Right lobe of liver (tissue), 6 donors: Measurements from ENCODE around the gene GLRX5. TPM values are rescaled to one million over a fixed set of nuclear protein-coding genes. Genes with fewer than 3 reads are reported as not detected.

Source experiments
- ATAC-seq, 4 donors: fragments of 200-7000 bp; cut with Tn5 transposase; one replicate each; pipeline ENCODE4 v1.9.1; 2020; ENCODE audit warnings: mild to moderate bottlenecking in 4 of 4, moderate library complexity in 4 of 4
- DNase-seq, 3 donors: peaks; one replicate each; pipeline ENCODE4 v3.0.0-alpha.2; 2020
- H3K27ac ChIP-seq, 3 donors: fragments of 200-600 bp; one replicate each; pipeline ENCODE4 v1.8.0; 2022
- H3K27me3 ChIP-seq, 2 donors: fragments of 200-600 bp; one replicate each; pipeline ENCODE4 v1.8.0; 2022
- H3K36me3 ChIP-seq, 4 donors: fragments of 200-600 bp; sonication (generic) in 1 of 4; one replicate each; pipeline versions ENCODE4 v1.5.1 to v1.8.0; 2017 to 2022; ENCODE audit warnings: control low read depth in 1 of 4
- H3K4me1 ChIP-seq, 4 donors: fragments of 200-600 bp; sonication (generic) in 1 of 4; one replicate each; pipeline versions ENCODE4 v1.5.1 to v1.8.0; 2017 to 2022; ENCODE audit warnings: control low read depth in 1 of 4
- H3K4me3 ChIP-seq, 3 donors: fragments of 200-600 bp; one replicate each; pipeline ENCODE4 v1.8.0; 2022
- H3K9me3 ChIP-seq, 4 donors: fragments of 200-600 bp; sonication (generic) in 1 of 4; one replicate each; pipeline versions ENCODE4 v1.5.1 to v1.8.0; 2017 to 2022; ENCODE audit warnings: control low read depth in 1 of 4
- CTCF ChIP-seq, 4 donors: fragments of 200-600 bp in 3 of 4; fragments of 450-650 bp in 1 of 4; IDR thresholded peaks; one replicate each; pipeline versions ENCODE4 v1.5.1 to v1.8.0; 2016 to 2022; ENCODE audit warnings: antibody characterized with exemption in 4 of 4, mild to moderate bottlenecking in 2 of 4
- POLR2A ChIP-seq: fragments of 450-650 bp; IDR thresholded peaks from one replicate; pipeline ENCODE4 v1.6.1; 2017; ENCODE audit warnings: antibody characterized with exemption, mild to moderate bottlenecking
- WGBS: methylation state at CpG from one replicate; pipeline ENCODE4 v1.1.6; 2018; ENCODE audit warnings: low coverage, low lambda C conversion rate; ENCODE audit not compliant: insufficient coverage; ENCODE audit errors: missing lambda C conversion rate; 5-methylcytosine and 5-hydroxymethylcytosine counted together
- intact Hi-C, 2 donors: fragments of 100-400 bp; cut with DNase I; formaldehyde crosslinking; loops; one replicate each; pipeline versions ENCODE4 v1.11.2 to v1.14.1; 2022
- total RNA-seq, 6 experiments: library from RNA; depleted of rRNA in 2 of 6; stranded (reverse); fragments of >200 nt in 2 of 6; fragmentation: NEBNext Ultra II Directional in 3 of 6; extraction: Animal tissue kit (Norgen Biotek cat#: 25700) in 3 of 6; gene quantifications; one replicate each; pipeline versions ENCODE4 v1.1.0 to v1.2.4, GENCODE V29; 2016 to 2023
- donor health status: DM: no; HTN: yes; CAD: no.
- donor health status: DM: no; HTN: no; CAD: no.
- donor health status: DM: no; HTN: no; CAD: no.
- donor health status: DM: no; HTN: yes; CAD: no.
- donor health status: DM: no; HTN: yes; CAD: no.

Gene GLRX5
- total RNA-seq, 6 experiments from 2014 or later: 31.4 to 48.5 (median 40.2) TPM

GRCh38 chr14:95562892-95563685 is 28.2 kb downstream of the GLRX5 start:
- Histone ChIP-seq H3K27ac (no peak overlapping the region), H3K27me3 (no peaks in the 10 kb centered on the region), H3K9me3 (no peaks in the 10 kb centered on the region), H3K4me1 (peaks cover 0 to 5% (median 1%) of the 10 kb centered on the region in 4 donors), H3K4me3 (peak overlapping the region in 2 of 3 donors; percentile 19 to 27), H3K36me3 (no peaks in the 10 kb centered on the region)
- ATAC-seq: peak; percentile 57 to 81 (median 70)
- peak in 1 of 3 donors; percentile 48 for DNase-seq
- intact Hi-C loops: loop anchor here (10.0 kb wide), 4 partner anchors 122 to 432 kb away; partner anchors contain the start of gene TCL1B (in 1 of the 2)
- WGBS: 57% methylated on average over 15 of the region's 18 CpGs
- no peak for TF ChIP-seq POLR2A
- no peak for TF ChIP-seq CTCF (IDR thresholded peaks at IDR 0.05)

GRCh38 chr14:95564060-95564459 is 29.2 kb downstream of the GLRX5 start:
- H3K27me3 ChIP-seq: no peaks in the 10 kb centered on the region
- H3K4me3 ChIP-seq: no peak overlapping the region
- intact Hi-C loops: loop anchor here (10.0 kb wide), 4 partner anchors 121 to 431 kb away; partner anchors contain the start of gene TCL1B (in 1 of the 2)
- no peaks in the 10 kb centered on the region for H3K9me3 ChIP-seq
- WGBS: 83% methylated on average over 1 of the region's 4 CpGs
- H3K4me1 ChIP-seq: peaks cover 0 to 4% (median 1%) of the 10 kb centered on the region in 4 donors
- TF ChIP-seq POLR2A (no peak), CTCF (IDR thresholded peaks at IDR 0.05) (no peak)
- no peak for DNase-seq
- ATAC-seq: no peak
- H3K27ac ChIP-seq: no peak overlapping the region
- H3K36me3 ChIP-seq: no peaks in the 10 kb centered on the region

GRCh38 chr14:95569440-95569839 is 34.6 kb downstream of the GLRX5 start:
- no peaks in the 10 kb centered on the region for H3K36me3 ChIP-seq
- no peak for ATAC-seq
- no peaks in the 10 kb centered on the region for H3K27me3 ChIP-seq
- intact Hi-C loops: loop anchor here (10.0 kb wide), 4 partner anchors 115 to 425 kb away; partner anchors contain the start of gene TCL1B (in 1 of the 2)
- H3K4me1 ChIP-seq: no peaks in the 10 kb centered on the region
- WGBS: 71% methylated on average over 3 of the region's 3 CpGs
- H3K9me3 ChIP-seq: no peaks in the 10 kb centered on the region
- TF ChIP-seq CTCF (IDR thresholded peaks at IDR 0.05) (no peak), POLR2A (no peak)
- no peak for DNase-seq
- H3K27ac ChIP-seq: no peak overlapping the region
- no peak overlapping the region for H3K4me3 ChIP-seq

GRCh38 chr14:95573313-95573712 is 38.5 kb downstream of the GLRX5 start:
- no peak for ATAC-seq
- Histone ChIP-seq H3K4me3 (no peak overlapping the region), H3K9me3 (no peaks in the 10 kb centered on the region), H3K36me3 (no peaks in the 10 kb centered on the region), H3K4me1 (no peaks in the 10 kb centered on the region), H3K27me3 (no peaks in the 10 kb centered on the region), H3K27ac (no peak overlapping the region)
- WGBS: no CpG with 5 or more reads among the region's 7 CpGs
- TF ChIP-seq POLR2A: no peak
- no peak for TF ChIP-seq CTCF (IDR thresholded peaks at IDR 0.05)
- DNase-seq: no peak
- intact Hi-C loops: no loop called here
